Testis (tissue), 2 donors: ENCODE measurements around the gene NEURL1.

Source experiments
- CTCF ChIP-seq, 3 experiments: fragments of 450-650 bp in 2 of 3; fragments of 200-600 bp in 1 of 3; sonication (generic) in 1 of 3; IDR thresholded peaks; one replicate each; pipeline ENCODE4 v1.5.1; 2016 to 2019; ENCODE audit warnings: antibody characterized with exemption in 3 of 3, mild to moderate bottlenecking in 2 of 3, moderate library complexity in 1 of 3
- POLR2A ChIP-seq: fragments of 450-650 bp; IDR thresholded peaks from one replicate; pipeline ENCODE4 v1.6.1; 2017; ENCODE audit warnings: antibody characterized with exemption, mild to moderate bottlenecking, moderate library complexity

GRCh38 chr10:103448746-103449145, 44.8 kb upstream of the NEURL1 start:
- TF ChIP-seq CTCF (IDR thresholded peaks at IDR 0.05) (no peak), POLR2A (no peak)
